Natural killer cell treated with Interleukin-12 subunit alpha and Interleukin-12 subunit beta and Interleukin-15 and Interleukin-18, amount 100 ng/mL, for 72 hours (primary cell): ENCODE results near the gene RACK1. TPM values are rescaled to one million over a fixed set of nuclear protein-coding genes. Genes with fewer than 3 reads are reported as not detected.
A peak's percentile ranks its signal among the peaks of the same experiment; 100 is the strongest.

Experiments used
- ATAC-seq, 2 donors: fragments of 150-1000 bp; cut with Tn5 transposase in 1 of 2; sonication (Bioruptor Pico), chemical (Tn5 transposase) in 1 of 2; 2 replicates each; pipeline ENCODE4 v1.10.0; 2021
- DNase-seq: peaks from one replicate; pipeline ENCODE4 v3.0.0; 2022; ENCODE audit warnings: low spot score
- H3K27ac Mint-ChIP-seq, 2 donors: 1 replicate in 1 of 2; 2 replicates in 1 of 2; pipeline ENCODE4 v1.8.0; 2022; ENCODE audit warnings: mixed read lengths in 2 of 2, mild to moderate bottlenecking in 1 of 2, moderate library complexity in 1 of 2
- H3K27me3 Mint-ChIP-seq, 2 donors: 1 replicate in 1 of 2; 2 replicates in 1 of 2; pipeline ENCODE4 v1.8.0; 2022; ENCODE audit warnings: mixed read lengths in 2 of 2
- H3K36me3 Mint-ChIP-seq: one replicate; pipeline ENCODE4 v1.8.0; 2022; ENCODE audit warnings: mixed read lengths
- H3K4me1 Mint-ChIP-seq, 2 donors: 1 replicate in 1 of 2; 2 replicates in 1 of 2; pipeline ENCODE4 v1.8.0; 2022; ENCODE audit warnings: low read depth in 2 of 2, mixed read lengths in 2 of 2, mild to moderate bottlenecking in 1 of 2
- H3K4me3 Mint-ChIP-seq: one replicate; pipeline ENCODE4 v1.8.0; 2022; ENCODE audit warnings: mixed read lengths
- H3K9me3 Mint-ChIP-seq: 2 replicates; pipeline ENCODE4 v1.8.0; 2022; ENCODE audit warnings: mixed read lengths
- total RNA-seq, 2 donors: library from RNA; stranded (reverse); gene quantifications; one replicate each; pipeline ENCODE4 v1.2.3, GENCODE V29; 2022

RACK1 gene
- total RNA-seq, 2 donors from 2014 or later, result 1,525 to 1,671 TPM

DNA sequence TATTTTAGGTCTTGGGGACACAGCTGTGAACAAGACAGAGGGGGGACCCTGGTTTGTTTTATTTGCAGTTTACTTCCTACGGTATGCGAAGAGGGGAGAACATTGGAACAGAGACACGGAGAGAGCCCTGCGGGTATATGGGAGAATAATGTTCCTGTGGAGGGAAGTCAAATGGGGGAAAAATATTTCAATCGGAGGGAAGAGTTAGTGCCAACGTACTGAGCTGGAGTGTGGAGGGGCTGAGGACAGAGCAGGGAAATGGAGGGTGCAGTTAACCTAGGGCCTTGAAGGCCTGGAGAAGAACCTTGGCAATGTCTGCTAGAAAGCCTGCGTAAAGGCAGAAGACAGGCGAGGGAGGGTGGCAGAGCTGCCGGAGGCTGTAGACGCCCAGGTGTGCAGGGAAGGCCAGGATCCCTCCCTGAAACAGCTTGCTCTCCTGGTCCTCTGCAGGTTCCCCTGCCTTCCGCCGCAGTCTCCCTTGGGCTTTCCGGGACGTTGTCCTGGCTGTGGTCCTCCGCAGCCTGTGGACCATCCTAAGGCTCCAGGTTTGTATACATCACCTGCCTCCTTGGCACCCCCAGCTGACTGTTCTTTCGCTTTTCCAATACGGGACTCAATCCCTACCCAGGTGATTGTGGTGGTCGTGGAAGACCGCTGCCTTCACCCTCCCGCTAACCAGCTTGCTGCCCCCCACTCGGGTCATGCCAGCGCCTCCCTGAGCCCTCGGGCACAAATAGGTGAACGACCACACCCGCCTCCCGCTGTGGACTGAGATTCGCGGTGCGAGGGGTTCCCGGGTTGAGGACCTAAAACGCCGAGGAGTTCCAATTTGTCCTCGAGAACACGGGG is 1.9 kb upstream of the RACK1 start:
- Mint-ChIP-seq H3K36me3 (peaks cover 20% of the 10 kb centered on the region), H3K27me3 (no peaks in the 10 kb centered on the region), H3K4me3 (peak overlapping the region; percentile 97), H3K9me3 (no peaks in the 10 kb centered on the region), H3K27ac (peak overlapping the region; percentile 100), H3K4me1 (peaks cover 64 to 69% of the 10 kb centered on the region in 2 donors)
- DNase-seq, result no peak
- ATAC-seq, result no peak

DNA sequence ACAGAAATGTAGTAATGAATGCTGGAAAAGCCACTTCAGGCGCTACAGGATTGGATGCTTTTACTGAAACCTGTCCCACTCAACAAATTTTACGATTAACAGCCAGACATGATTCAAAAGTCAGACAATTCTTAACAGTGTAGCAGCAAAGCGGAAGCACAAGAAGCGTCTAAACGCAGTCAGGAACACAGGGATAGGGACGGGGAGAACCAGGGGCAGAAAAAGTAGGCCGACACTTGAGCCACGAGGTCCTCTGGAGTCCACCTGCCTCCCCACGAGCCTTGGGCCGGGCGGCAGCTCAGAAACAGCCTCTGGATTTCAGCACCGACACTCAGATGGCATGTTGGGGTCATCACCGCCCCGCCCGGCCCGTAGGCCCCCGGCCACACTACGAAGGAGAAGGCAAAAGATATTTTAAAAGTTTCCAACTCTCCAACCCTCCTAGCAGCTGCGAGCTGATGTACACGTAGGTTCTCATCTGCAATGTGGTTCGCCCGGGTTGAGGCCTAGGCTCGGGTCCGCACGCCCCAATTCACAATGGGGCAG is 615 bp downstream of the RACK1 start:
- Mint-ChIP-seq H3K4me1 (peaks cover 57 to 63% of the 10 kb centered on the region in 2 donors), H3K4me3 (peak overlapping the region; percentile 97), H3K9me3 (no peaks in the 10 kb centered on the region), H3K27ac (peak overlapping the region; percentile 100), H3K36me3 (peaks cover 34% of the 10 kb centered on the region), H3K27me3 (no peaks in the 10 kb centered on the region)
- DNase-seq, result no peak
- peak in 1 of 2 donors; percentile 2 for ATAC-seq

DNA sequence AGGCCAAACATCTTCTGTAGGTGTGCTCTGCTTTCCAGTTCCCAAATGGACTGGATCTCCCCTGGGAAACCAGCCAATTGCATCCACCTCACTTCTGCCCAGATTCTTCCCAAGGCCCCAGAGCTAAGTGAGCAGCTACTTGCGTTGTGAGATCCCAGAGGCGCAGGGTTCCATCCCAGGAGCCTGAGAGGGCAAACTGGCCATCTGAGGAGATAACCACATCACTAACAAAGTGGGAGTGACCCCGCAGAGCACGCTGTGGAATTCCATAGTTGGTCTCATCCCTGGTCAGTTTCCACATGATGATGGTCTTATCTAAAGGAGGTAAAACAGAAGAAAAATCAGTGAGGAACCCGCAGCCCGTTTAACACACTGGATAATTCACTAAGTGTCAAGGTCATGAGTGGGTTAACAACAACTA is 1.7 kb downstream of the RACK1 start:
- no peak for ATAC-seq
- no peaks in the 10 kb centered on the region for H3K9me3 Mint-ChIP-seq
- H3K4me1 Mint-ChIP-seq, result peaks cover 57 to 58% of the 10 kb centered on the region in 2 donors
- H3K36me3 Mint-ChIP-seq, result peaks cover 45% of the 10 kb centered on the region
- no peak for DNase-seq
- no peaks in the 10 kb centered on the region for H3K27me3 Mint-ChIP-seq
- H3K4me3 Mint-ChIP-seq, result peak overlapping the region; percentile 97
- peak overlapping the region; percentile 100 for H3K27ac Mint-ChIP-seq

DNA sequence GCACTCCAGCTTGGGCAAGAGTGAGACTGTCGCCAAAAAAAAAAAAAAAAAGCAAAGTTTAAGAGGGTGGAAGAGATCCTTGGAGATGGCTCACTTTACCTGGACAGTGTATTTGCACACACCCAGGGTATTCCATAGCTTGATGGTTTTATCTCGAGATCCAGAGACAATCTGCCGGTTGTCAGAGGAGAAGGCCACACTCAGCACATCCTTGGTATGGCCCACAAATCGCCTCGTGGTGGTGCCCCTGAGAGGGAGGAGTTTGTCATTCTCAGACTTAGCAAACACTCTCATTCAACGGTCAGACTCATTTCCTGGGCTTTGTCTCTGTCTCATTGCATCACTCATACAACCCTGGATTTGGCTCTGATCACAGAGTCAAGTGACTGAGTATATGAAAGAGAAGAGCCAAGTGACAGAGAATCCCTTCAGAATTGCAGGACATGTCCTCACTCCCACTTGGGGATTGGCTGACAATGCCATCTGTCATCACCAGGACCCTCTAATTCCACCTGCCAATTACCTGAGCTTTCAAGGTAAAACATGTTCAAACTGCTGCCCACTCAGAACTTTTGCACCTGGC is 2.2 kb downstream of the RACK1 start:
- no peaks in the 10 kb centered on the region for H3K9me3 Mint-ChIP-seq
- no peaks in the 10 kb centered on the region for H3K27me3 Mint-ChIP-seq
- peak overlapping the region; percentile 97 for H3K4me3 Mint-ChIP-seq
- peak; percentile 65 to 79 for ATAC-seq
- H3K27ac Mint-ChIP-seq, result peak overlapping the region; percentile 100
- DNase-seq, result peak; percentile 80
- peaks cover 51% of the 10 kb centered on the region for H3K36me3 Mint-ChIP-seq
- peaks cover 58 to 59% of the 10 kb centered on the region in 2 donors for H3K4me1 Mint-ChIP-seq

DNA sequence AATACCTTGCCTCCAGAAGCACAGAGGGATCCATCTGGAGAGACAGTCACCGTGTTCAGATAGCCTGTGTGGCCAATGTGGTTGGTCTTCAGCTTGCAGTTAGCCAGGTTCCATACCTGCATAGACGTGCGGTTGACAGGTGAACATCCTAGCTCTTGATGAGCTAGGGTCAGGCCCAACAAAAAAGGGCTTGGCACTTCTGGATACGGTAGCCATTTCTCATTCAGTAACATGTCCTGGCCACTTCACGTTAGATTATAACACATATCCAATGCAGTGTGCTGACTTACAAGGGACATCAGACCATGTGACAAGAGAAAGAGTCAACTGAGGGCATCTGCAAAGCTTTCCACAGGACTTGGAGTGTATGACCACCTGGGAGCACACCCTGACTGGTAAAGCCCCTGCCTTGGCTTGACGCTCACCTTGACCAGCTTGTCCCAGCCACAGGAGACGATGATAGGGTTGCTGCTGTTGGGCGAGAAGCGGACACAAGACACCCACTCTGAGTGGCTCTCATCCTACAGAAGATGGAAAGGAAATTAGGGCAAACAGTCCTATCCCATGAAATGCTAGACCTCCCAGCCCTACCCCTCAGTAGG is 4.5 kb downstream of the RACK1 start:
- DNase-seq, result no peak
- Mint-ChIP-seq H3K36me3 (peaks cover 58% of the 10 kb centered on the region), H3K4me3 (peak overlapping the region; percentile 69), H3K4me1 (peaks cover 42 to 44% of the 10 kb centered on the region in 2 donors), H3K27me3 (no peaks in the 10 kb centered on the region), H3K9me3 (no peaks in the 10 kb centered on the region), H3K27ac (peak overlapping the region; percentile 54 to 64)
- no peak for ATAC-seq

DNA sequence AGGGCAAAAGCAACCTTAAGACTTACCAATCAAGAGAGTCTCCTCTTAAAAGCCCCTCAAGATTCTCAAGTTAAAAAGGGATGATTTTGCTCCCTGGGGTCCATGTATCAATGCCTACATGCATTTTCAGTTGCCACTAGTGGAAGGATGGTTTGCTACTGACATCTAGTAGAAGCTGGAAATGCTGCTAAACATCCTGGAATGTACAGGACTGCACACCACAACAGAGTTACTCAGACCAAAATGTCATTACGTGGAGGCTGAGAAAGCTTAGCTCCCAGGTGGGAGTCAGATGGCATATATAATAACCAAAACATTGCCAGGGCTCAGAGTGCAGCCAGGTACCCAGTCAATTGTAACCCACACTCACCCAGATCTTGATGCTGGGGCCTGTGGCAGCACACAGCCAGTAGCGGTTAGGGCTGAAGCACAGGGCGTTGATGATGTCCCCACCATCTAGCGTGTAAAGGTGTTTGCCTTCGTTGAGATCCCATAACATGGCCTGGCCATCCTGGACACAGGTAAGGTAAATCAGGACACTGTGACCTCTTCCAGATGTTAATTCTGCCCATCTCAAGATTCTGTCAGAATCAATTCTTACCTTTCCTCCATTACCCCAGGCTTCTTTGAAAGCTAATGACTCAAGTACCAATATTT is 5.8 kb downstream of the RACK1 start:
- H3K4me1 Mint-ChIP-seq, result peaks cover 35 to 38% of the 10 kb centered on the region in 2 donors
- DNase-seq, result peak; percentile 28
- H3K27ac Mint-ChIP-seq, result peak overlapping the region; percentile 28 to 64
- ATAC-seq, result no peak
- H3K4me3 Mint-ChIP-seq, result peak overlapping the region; percentile 21
- H3K27me3 Mint-ChIP-seq, result no peaks in the 10 kb centered on the region
- peaks cover 55% of the 10 kb centered on the region for H3K36me3 Mint-ChIP-seq
- no peaks in the 10 kb centered on the region for H3K9me3 Mint-ChIP-seq

DNA sequence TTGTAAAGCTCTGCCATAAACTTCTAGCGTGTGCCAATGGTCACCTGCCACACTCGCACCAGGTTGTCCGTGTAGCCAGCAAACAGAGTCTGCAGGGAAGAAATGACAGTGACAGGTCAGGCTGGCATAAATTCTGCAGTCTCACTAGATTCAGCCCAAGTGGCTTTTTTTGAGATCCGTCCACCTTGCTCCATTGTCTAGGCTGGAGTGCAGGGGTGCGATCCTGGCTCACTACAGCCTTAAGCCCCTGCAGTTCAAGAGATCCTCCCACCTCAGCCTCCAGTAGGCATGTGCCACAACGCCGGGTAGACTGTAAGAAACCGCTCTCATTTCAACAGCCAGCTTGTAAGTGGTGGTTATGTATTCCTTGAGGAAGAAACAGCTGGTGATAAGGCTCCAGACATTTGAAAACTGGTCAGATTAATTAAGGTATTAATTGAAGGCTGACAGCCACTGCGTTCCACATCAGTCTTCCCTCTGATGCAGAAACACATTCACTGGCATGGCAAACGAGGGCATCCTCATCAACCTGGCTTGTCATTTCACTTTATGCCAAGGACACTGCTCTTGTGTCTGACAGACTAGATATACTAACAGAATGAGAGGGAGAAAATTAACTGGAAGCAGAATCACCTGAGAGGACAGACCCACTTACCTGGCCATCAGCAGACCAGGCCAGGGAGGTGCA is 6.6 kb downstream of the RACK1 start:
- no peak overlapping the region for H3K4me3 Mint-ChIP-seq

DNA sequence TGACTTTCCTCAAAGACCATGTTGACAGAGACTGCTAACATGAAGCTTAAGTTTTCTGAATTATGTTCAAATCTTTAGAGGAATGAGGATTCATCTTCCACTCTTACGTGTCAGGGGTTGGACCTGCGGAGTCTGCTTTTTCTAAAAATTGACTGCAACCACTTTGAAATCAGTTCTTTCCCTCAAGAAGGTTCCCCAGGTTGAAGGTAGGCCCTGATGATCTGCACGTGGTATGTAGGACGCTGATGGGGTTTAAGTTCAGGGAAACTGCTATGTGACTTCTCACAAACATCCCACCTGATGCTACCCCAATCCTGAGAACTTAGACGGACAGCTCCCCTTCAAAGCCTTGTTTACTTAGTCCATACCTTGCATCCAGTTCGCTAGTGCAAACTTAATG is 7.2 kb downstream of the RACK1 start:
- Mint-ChIP-seq H3K27me3 (no peaks in the 10 kb centered on the region), H3K4me1 (peaks cover 21 to 29% of the 10 kb centered on the region in 2 donors), H3K36me3 (peaks cover 45% of the 10 kb centered on the region), H3K27ac (peak overlapping the region in 1 of 2 donors; percentile 18), H3K4me3 (no peak overlapping the region), H3K9me3 (no peaks in the 10 kb centered on the region)
- ATAC-seq, result no peak
- DNase-seq, result peak; percentile 2

More for the DNA sequence above, 6.6 kb downstream of the RACK1 start:
- Mint-ChIP-seq H3K27ac (peak overlapping the region in 1 of 2 donors; percentile 18), H3K4me1 (peaks cover 27 to 33% of the 10 kb centered on the region in 2 donors), H3K27me3 (no peaks in the 10 kb centered on the region), H3K36me3 (peaks cover 49% of the 10 kb centered on the region), H3K9me3 (no peaks in the 10 kb centered on the region)
- DNase-seq, result no peak
- ATAC-seq, result no peak

DNA sequence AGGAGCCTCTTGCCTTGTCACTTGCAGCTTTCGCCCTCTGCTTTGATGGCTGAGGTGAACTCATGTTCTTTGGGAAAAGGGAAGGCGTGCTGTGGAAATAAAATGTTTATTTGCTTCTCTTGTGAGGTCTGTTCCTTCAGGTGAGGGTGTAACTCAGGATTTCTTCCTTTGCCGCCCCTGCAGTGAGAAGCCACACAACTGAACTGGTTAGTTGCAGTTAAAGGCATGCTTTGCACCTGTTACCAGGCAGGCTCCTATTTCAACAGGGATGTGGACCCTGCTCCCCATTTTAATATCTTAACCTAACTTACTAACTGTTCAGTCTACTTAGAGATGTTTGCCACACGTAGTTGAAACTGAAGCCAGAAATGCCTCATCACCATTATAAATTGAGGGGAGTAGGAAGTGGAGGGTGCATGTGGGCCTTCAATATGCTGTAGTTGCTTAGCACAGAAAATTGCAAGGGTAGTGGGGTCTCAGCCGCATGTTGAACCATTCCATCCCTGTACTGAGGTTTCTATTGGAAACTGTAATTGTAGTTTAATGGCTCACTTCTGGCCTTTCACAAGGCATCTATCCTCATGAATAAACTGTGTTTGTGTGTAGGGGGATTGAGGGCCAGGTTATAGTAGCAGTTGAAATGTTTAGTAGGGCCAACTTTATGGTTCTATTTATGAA is 7.9 kb downstream of the RACK1 start:
- Mint-ChIP-seq H3K27ac (peak overlapping the region; percentile 11 to 47), H3K9me3 (no peaks in the 10 kb centered on the region), H3K4me1 (peaks cover 18 to 25% of the 10 kb centered on the region in 2 donors), H3K36me3 (peaks cover 42% of the 10 kb centered on the region), H3K4me3 (no peak overlapping the region), H3K27me3 (no peaks in the 10 kb centered on the region)
- ATAC-seq, result peak in 1 of 2 donors; percentile 2
- DNase-seq, result peak; percentile 15

DNA sequence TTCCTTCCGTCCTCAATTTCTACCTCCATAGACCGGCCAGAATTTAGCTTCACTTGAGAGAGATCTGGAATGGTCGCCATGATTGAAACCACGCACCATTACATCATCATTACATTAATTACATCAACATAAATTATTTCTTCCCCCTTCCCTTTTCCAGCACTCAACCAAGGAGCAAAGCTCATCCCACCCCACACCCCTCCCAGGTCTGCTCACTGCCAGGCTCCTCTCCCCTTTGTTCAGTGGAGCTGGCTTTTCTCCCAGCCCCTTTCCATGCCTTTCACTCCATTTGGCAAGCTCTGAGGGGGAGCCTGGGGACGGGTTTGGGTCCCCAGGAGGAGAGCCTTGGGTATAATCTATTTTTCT is 8.4 kb downstream of the RACK1 start:
- H3K9me3 Mint-ChIP-seq, result no peaks in the 10 kb centered on the region
- H3K4me3 Mint-ChIP-seq, result no peak overlapping the region
- ATAC-seq (no peak), DNase-seq (peak; percentile 28)
- H3K4me1 Mint-ChIP-seq, result peaks cover 18 to 28% of the 10 kb centered on the region in 2 donors
- no peaks in the 10 kb centered on the region for H3K27me3 Mint-ChIP-seq
- H3K36me3 Mint-ChIP-seq, result peaks cover 42% of the 10 kb centered on the region
- peak overlapping the region; percentile 11 to 47 for H3K27ac Mint-ChIP-seq

DNA sequence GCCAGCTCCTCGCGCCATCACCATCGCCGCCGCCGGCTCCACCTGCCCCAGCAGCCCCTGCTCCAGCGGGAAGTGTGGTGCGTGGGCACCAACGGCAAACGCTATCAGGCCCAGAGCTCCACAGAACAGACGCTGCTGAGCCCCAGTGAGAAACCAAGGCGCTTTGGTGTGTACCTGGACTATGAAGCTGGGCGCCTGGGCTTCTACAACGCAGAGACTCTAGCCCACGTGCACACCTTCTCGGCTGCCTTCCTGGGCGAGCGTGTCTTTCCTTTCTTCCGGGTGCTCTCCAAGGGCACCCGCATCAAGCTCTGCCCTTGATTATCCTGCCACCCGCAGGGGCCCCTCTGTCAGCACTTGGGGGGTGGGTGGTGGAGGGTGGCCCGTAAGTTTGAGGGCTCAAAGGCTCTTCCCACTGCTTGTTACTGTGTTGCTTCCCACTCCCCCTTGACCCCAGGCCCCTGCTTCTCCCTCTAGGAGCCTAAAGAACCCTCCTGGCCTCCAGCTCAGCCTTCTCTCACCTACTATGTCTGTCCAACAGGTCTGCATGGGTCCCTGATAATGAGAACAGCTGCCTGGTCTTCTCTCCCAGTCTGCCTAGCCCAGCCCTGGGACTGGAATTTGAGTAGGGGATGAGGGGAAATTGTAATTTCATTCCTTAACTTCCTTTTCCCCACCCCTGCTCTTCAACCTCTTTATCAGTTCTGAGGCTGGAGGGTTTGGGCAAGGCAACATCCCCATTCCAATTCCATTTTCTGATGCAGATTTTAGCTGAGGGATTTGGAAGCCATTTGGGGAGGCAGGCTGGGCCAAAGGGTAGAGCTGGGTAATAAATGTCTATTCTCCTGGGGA is 9.0 kb downstream of the RACK1 start:
- H3K4me3 Mint-ChIP-seq, result no peak overlapping the region
- DNase-seq, result peak; percentile 23
- no peaks in the 10 kb centered on the region for H3K9me3 Mint-ChIP-seq
- H3K36me3 Mint-ChIP-seq, result peaks cover 46% of the 10 kb centered on the region
- peak; percentile 32 to 33 for ATAC-seq
- peak overlapping the region; percentile 11 to 47 for H3K27ac Mint-ChIP-seq
- peaks cover 22 to 31% of the 10 kb centered on the region in 2 donors for H3K4me1 Mint-ChIP-seq
- no peaks in the 10 kb centered on the region for H3K27me3 Mint-ChIP-seq
